GOT3 (cell line): ENCODE data around the gene HIVEP2.

ENCODE experiments used
- DNase-seq: peaks from one replicate; lab custom pipeline; 2025; ENCODE audit warnings: mixed read lengths; lab: John Stamatoyannopoulos, UW

The HIVEP2 gene

DNA sequence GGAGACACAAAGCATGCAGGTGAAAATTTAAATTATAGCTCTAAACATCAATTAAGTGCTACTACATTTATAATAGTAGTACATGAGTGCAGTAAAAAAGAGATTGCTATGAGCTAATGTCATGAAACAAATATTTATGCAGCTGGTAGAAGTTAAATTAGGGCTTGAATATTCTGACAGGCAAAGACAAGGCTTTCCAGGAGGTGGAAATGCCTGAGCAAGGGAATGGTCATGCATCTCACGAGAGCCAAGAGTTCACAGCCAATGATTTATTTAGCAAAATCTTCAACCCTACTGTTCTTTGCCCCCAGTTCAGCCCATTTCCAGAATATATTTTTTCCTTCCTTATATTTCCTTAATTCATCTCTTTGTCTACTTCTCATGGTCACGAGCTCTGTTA is 128.9 kb downstream of the HIVEP2 start:
- no peak for DNase-seq

DNA sequence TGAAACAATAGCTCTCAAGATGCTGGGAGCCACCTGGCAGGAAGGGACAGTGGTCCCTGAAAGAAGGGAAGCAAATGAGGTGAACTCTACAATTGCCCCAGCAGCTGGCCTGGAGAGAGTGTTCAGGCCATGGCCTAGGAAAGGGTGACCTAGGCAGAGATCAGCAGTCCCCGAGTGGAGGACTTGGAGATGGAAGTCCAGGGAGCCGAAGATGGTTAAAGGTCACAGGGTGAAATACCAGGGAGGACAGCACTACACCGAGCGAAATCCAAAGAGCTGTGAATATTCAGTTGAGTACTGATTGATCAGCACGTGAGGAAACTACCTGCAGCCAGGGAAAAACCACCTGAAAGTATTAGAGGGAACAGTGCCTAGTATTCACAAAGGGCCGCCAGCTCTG is 133.1 kb downstream of the HIVEP2 start:
- no peak for DNase-seq

DNA sequence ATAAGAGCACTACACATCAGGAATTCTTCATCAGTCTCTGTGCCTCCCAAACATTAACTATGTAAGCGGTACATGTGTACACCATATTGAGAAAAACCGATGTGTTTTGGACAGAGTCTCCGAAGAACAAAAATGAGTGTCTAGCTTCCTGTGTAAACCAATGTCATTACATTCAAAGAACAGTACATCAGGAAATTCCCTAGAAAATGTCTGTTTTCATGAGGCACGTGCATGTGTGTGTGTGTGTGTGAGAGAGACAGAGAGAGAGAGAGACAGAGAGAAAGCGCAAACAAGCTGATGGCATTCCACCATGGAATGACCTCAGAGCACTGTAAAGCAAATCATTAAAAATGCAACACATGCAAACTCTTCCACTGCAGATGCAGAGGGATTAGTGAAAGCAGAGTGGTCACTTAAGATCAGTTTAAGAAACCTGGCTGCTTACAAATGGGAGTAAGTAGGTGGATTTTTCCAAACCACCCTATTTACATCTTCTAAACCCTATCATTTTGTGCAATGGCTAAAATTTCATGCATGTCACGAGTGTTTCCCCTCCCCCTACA is 133.9 kb downstream of the HIVEP2 start:
- DNase-seq, result no peak

GRCh38 chr6:142809947-142810346 is 135.0 kb downstream of the HIVEP2 start:
- DNase-seq, result no peak

DNA sequence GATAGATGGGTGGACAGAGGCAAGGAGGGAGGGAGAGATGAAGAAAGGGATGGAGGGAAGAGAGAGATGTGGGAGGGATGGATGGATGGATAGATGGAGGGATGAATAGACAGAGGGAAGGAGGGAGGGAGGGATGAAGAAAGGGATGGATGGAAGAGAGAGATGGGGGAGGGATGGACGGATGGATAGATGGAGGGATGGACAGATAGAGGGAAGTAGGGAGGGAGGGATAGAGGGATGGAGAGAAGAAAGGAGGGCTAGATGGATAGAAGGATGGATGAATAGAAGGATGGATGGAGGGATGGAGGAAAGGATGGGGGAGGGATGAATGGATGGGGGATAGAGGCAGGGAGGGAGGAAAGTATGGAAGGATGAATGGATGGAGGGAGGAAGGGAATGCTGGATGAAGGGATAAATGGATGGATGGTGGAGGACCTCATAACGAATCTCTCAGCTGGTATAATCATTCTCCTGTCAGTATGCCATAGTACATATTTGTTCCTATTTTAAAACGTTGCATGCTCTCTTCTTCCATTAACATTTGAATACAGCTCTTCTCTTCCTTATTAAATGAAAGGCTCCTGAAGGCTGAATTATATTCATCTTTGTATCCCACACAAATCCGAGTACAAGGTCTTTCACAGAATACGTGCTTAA is 136.4 kb downstream of the HIVEP2 start:
- no peak for DNase-seq

- no peak for DNase-seq
Observed at GRCh38 chr6:142805042-142805441, 139.9 kb downstream of the HIVEP2 start.

DNA sequence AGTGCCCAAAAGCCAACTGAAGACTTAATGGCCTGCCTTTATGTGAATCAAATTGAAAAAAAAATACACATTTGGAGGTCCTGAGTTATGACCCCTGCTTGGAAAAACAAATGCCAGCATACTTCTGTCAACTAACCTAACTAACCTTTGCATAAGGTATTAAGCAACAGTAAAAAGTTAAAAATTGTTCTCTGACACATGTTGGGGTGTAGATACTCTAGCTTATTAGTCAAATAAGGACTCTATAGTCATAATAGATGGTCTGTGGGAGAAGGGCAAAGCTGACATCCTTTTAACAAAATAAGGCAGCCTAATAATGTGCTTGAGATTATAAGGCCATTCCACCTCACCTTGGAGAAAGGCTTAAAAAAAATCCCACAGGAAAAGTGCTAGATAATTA is 140.5 kb downstream of the HIVEP2 start:
- no peak for DNase-seq

DNA sequence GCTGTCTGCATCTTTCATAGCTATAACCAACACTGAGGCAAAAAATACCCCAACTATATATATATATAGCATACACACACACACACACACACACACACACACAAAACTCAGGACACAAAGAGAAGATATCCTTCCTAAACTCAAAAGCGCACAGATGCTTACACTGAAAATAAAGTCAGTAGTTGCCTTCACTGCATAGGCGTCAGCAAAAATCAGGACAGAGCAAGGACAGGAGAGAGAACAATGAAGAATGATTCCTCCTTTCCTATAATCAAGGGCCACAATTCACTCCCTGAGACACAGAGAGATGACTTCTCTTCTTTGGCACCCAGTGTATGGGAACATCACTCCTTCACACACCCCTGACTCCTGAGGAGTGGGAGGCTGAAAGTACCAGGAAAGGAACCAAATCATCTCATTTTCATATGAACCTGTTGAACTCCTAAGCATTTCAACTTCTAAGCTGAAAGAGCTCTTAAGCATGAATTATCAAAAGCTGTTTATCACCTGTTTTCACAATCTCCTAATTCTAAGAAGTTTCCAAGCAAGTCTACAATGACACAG is 141.4 kb downstream of the HIVEP2 start:
- no peak for DNase-seq

- no peak for DNase-seq
Observed at GRCh38 chr6:142803032-142803431, 141.9 kb downstream of the HIVEP2 start.

- no peak for DNase-seq
Observed at GRCh38 chr6:142802124-142802523, 142.9 kb downstream of the HIVEP2 start.

DNA sequence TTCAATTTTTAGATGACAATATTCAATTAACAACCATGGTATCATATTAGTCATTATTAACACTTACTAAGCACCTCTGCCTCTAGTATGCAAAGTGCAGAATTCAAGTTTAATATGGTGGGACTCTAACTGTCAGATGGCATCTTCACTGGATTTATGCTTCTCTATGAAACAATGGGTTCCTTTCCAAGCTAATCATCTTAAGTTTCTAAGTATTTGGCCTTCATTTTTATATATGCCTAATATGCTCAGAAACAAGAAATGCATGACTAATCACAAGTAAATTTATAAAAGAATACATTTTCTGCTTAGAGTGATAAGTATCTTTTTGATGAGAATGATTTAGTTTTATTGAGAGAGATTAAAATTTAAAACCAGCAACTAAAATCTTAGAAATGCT is 144.7 kb downstream of the HIVEP2 start:
- no peak for DNase-seq

DNA sequence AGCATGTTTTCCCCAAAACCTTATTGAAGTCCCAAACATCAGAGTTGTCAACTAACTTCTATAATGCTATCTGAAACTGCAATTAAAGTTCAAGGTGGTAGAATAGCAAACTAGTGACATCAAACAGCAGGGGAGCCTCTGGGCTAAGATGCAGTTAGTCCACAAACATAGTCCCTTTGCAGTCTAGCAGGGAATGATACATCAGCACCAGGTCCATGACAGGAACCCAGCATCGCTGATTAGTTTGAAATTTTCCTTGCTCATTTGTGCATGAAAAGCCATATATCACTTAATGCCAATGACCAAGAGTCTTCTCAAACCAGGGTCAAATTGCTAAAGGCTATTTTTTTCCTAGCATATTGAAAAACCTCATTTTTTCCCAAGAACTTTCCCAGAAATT is 145.3 kb downstream of the HIVEP2 start:
- no peak for DNase-seq

DNA sequence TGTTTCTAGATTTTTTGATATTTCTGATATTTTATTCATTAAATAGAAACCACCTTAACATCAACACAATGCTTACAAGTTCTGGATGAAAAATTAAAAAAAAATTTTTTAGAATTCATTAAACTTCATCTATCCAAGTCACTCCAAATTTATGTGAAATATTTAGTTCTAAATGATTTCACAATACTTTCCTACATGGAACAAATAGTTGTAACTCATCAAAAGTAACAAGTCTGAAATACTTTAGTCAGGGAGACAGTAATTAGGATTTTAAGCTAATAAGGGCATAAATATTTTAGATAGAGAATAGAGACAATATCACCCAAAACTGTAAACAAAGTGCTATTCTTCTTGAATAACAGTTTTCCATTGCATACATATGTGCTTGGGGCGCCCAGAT is 147.8 kb downstream of the HIVEP2 start:
- no peak for DNase-seq

GRCh38 chr6:142796571-142796970 is 148.4 kb downstream of the HIVEP2 start:
- DNase-seq, result no peak

DNA sequence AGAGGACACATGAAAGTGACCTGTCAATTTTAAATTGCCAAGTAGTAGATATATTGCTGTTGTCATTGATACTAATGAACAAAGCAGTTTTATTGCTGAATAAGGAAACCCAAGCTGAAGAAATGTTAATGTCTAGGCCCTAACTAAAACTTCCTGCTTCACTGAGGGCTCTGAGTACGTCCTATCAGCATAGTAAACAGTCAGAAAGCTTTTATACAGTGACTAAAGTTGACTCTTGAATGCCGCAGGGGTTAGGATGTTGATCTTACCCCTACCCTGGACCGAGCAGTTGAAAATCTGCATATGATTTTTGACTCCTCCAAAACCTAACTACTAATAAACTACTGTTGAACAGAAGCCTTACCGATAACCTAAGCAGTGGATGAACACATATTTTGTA is 149.0 kb downstream of the HIVEP2 start:
- DNase-seq, result no peak

DNA sequence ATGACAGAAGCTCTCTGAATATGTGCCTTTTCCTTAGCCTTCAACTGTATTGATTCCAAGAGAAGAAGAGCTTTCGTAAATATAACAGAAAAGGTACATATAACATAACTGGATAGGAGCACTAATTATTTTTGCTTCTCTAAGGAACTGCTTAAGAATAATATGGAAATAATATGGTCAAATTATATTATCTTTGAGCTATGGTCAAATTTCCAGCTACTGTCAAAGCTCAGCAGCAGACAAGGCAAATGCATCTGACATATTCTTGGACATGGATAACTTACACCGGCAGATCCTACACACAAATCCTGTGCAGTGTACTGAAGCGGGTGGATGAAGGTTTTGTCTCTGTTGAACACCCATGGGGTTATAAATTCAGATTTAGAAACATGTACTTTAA is 150.6 kb downstream of the HIVEP2 start:
- DNase-seq, result no peak

- no peak for DNase-seq
Observed at GRCh38 chr6:142790257-142790656, 154.7 kb downstream of the HIVEP2 start.

GRCh38 chr6:142787422-142787821 is 157.6 kb downstream of the HIVEP2 start:
- DNase-seq, result no peak

- no peak for DNase-seq
Observed at GRCh38 chr6:142786476-142786875, 158.5 kb downstream of the HIVEP2 start.

DNA sequence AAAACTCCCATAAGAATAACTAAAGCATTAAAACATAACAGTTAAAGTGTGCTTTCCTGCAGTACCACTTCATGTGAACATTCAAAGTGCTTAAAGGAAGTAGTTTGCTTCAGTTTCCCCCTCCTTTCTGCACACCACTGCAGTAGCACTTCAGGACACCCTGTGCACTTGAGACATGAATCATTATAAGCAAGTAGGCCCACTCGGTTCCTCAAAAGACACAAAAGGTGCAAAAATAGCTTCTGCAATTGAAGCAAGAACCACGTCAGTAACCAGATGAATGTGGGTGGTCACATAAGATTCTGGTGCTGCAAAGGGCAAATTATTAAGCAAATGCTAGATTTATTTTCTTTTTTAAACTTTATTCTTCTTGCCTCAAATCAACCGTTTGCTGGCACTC is 160.6 kb downstream of the HIVEP2 start:
- no peak for DNase-seq

- DNase-seq, result no peak
Observed at GRCh38 chr6:142783499-142783898, 161.5 kb downstream of the HIVEP2 start.

DNA sequence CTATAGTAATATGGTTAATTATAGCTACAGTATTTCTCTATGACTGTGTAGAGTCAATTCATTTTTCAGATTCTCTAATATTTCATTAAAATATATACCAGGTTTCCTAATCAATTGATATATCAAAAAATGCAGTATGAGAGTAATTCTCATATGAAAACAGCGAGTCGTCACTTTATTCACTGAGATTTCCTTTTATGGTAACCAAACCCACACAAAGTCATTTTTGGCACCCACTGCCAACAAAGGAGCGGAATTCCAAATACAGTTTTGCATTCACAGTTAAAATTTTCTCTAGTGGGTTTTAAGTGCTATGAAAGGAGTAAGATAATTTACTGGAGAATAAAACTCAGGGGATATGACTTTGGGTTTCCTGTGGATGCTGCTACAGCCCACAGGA is 163.8 kb downstream of the HIVEP2 start:
- DNase-seq, result no peak

DNA sequence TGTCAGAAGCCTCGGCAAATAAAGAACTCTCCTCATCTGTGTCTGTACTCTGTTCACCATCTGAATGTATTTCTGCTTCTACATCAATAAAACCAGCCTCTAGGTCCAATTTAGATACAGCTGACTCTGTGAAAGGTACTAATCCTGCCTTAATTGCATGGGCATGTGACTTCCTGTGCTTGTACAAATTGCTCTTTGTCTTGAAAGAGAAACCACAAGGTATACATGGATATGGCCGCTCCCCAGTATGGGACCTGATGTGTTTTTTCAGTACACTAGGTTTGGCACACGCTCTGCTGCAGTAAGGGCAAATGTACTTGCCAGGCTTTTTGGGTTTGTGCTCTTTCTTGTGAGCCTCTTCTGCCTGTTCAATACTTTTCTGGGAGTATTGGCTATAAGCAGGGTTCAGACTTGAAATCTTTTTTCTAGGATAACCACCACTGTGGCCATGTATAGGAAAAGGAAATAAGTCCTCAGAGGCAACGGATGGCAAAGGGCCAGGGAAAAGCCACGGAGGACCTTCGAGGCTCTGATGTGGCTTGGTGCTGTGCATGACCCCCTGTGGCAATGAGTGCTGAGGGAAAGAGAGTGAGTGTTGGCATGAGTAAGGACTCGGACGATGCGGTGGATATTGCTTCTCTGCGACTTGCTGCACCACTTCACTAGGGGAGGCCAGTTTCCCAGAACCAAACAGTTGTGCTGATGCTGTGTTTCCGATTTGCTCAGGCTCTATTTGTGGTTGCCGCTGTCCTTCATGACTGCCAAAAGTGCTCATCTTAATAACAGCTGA is 170.9 kb downstream of the HIVEP2 start:
- no peak for DNase-seq
